Measurements from ENCODE around the gene CNKSR2. TPM values are rescaled to one million over a fixed set of nuclear protein-coding genes. Genes with fewer than 3 reads are reported as not detected.

CNKSR2 gene
- total RNA-seq, 2 experiments from 2014 or later, result 14.4 to 14.8 TPM

GRCh38 chrX:21565025-21565424 lies 190.8 kb downstream of the CNKSR2 start:
- no peaks in the 10 kb centered on the region for H3K9me3 Mint-ChIP-seq
- Histone ChIP-seq H3K27ac (ENCODE audit: low read depth in 1 of 2, low read length in 2 of 2) (no peak overlapping the region), H3K4me1 (ENCODE audit: insufficient read depth, low read length) (no peaks in the 10 kb centered on the region), H3K4me3 (ENCODE audit: low read length) (no peak overlapping the region), H3K9me3 (ENCODE audit: control insufficient read depth in 1 of 2, insufficient read depth in 1 of 2, low read length in 2 of 2) (no peaks in the 10 kb centered on the region), H3K27me3 (ENCODE audit: control insufficient read depth in 1 of 2, insufficient read depth in 2 of 2, low read length in 2 of 2) (no peaks in the 10 kb centered on the region), H3K36me3 (ENCODE audit: insufficient read depth, low read length) (no peaks in the 10 kb centered on the region)
- H3K27ac Mint-ChIP-seq, result no peak overlapping the region
- TF ChIP-seq, protein P1, sequence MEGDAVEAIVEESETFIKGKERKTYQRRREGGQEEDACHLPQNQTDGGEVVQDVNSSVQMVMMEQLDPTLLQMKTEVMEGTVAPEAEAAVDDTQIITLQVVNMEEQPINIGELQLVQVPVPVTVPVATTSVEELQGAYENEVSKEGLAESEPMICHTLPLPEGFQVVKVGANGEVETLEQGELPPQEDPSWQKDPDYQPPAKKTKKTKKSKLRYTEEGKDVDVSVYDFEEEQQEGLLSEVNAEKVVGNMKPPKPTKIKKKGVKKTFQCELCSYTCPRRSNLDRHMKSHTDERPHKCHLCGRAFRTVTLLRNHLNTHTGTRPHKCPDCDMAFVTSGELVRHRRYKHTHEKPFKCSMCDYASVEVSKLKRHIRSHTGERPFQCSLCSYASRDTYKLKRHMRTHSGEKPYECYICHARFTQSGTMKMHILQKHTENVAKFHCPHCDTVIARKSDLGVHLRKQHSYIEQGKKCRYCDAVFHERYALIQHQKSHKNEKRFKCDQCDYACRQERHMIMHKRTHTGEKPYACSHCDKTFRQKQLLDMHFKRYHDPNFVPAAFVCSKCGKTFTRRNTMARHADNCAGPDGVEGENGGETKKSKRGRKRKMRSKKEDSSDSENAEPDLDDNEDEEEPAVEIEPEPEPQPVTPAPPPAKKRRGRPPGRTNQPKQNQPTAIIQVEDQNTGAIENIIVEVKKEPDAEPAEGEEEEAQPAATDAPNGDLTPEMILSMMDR (IDR thresholded peaks at IDR 0.05), result no peak
- ChIA-PET CTCF (no interaction called here), POLR2A (no interaction called here)
- DNase-seq (no peak), ATAC-seq (ENCODE audit: poor library complexity) (no peak)
- no peak overlapping the region for H3K4me3 Mint-ChIP-seq
- H3K4me1 Mint-ChIP-seq (ENCODE audit: low read depth), result no peaks in the 10 kb centered on the region
- intact Hi-C loops (cut with DNase I, micrococcal nuclease), result no loop called here
- H3K36me3 Mint-ChIP-seq (ENCODE audit: low read depth), result peaks cover 41% of the 10 kb centered on the region
- H3K27me3 Mint-ChIP-seq, result no peaks in the 10 kb centered on the region

- TF ChIP-seq, protein P1 (IDR thresholded peaks at IDR 0.05), result no peak
- DNase-seq (no peak), ATAC-seq (ENCODE audit: poor library complexity) (no peak)
- H3K4me1 Mint-ChIP-seq (ENCODE audit: low read depth), result no peaks in the 10 kb centered on the region
- Histone ChIP-seq H3K36me3 (ENCODE audit: insufficient read depth, low read length) (no peaks in the 10 kb centered on the region), H3K27ac (ENCODE audit: low read depth in 1 of 2, low read length in 2 of 2) (no peak overlapping the region), H3K4me1 (ENCODE audit: insufficient read depth, low read length) (no peaks in the 10 kb centered on the region), H3K9me3 (ENCODE audit: control insufficient read depth in 1 of 2, insufficient read depth in 1 of 2, low read length in 2 of 2) (peaks cover 0 to 7% of the 10 kb centered on the region in 2 experiments), H3K4me3 (ENCODE audit: low read length) (no peak overlapping the region), H3K27me3 (ENCODE audit: control insufficient read depth in 1 of 2, insufficient read depth in 2 of 2, low read length in 2 of 2) (no peaks in the 10 kb centered on the region)
- intact Hi-C loops (cut with DNase I, micrococcal nuclease), result no loop called here
- no peaks in the 10 kb centered on the region for H3K27me3 Mint-ChIP-seq
- no peak overlapping the region for H3K4me3 Mint-ChIP-seq
- H3K36me3 Mint-ChIP-seq (ENCODE audit: low read depth), result peaks cover 53% of the 10 kb centered on the region
- ChIA-PET CTCF (no interaction called here), POLR2A (no interaction called here)
- no peak overlapping the region for H3K27ac Mint-ChIP-seq
- no peaks in the 10 kb centered on the region for H3K9me3 Mint-ChIP-seq
Observed at GRCh38 chrX:21574793-21575192, 200.6 kb downstream of the CNKSR2 start.

- no peak overlapping the region for H3K27ac ChIP-seq (ENCODE audit: low read depth in 1 of 2, low read length in 2 of 2)
- Mint-ChIP-seq H3K27ac (no peak overlapping the region), H3K4me3 (no peak overlapping the region), H3K27me3 (no peaks in the 10 kb centered on the region), H3K9me3 (no peaks in the 10 kb centered on the region), H3K4me1 (ENCODE audit: low read depth) (no peaks in the 10 kb centered on the region), H3K36me3 (ENCODE audit: low read depth) (peaks cover 5% of the 10 kb centered on the region)
- ATAC-seq (ENCODE audit: poor library complexity) (no peak), DNase-seq (no peak)
- H3K4me3 ChIP-seq (ENCODE audit: low read length), result no peak overlapping the region
- H3K27me3 ChIP-seq (ENCODE audit: control insufficient read depth in 1 of 2, insufficient read depth in 2 of 2, low read length in 2 of 2), result no peaks in the 10 kb centered on the region
- H3K4me1 ChIP-seq (ENCODE audit: insufficient read depth, low read length), result no peaks in the 10 kb centered on the region
- ChIA-PET CTCF (no interaction called here), POLR2A (no interaction called here)
- no peaks in the 10 kb centered on the region for H3K36me3 ChIP-seq (ENCODE audit: insufficient read depth, low read length)
- peaks cover 0 to 8% of the 10 kb centered on the region in 2 experiments for H3K9me3 ChIP-seq (ENCODE audit: control insufficient read depth in 1 of 2, insufficient read depth in 1 of 2, low read length in 2 of 2)
- TF ChIP-seq, protein P1 (IDR thresholded peaks at IDR 0.05), result no peak
- intact Hi-C loops (cut with DNase I, micrococcal nuclease), result no loop called here
Observed at GRCh38 chrX:21581479-21581878, 207.3 kb downstream of the CNKSR2 start.

All from CD4-positive, alpha-beta T cell (primary cell).